ENCODE data around the gene EPAS1.

EPAS1 gene

GRCh38 chr2:46410273-46411244 lies 113.4 kb downstream of the EPAS1 start:
- DNase-seq (ENCODE audit: low read depth): no peak

- no peak for DNase-seq (ENCODE audit: low read depth)
Measured at GRCh38 chr2:46411245-46411641, 114.0 kb downstream of the EPAS1 start.

GRCh38 chr2:46411985-46412384 lies 114.8 kb downstream of the EPAS1 start:
- no peak for DNase-seq (ENCODE audit: low read depth)

GRCh38 chr2:46413111-46413510 lies 115.9 kb downstream of the EPAS1 start:
- DNase-seq (ENCODE audit: low read depth): no peak

- DNase-seq (ENCODE audit: low read depth): no peak
Measured at GRCh38 chr2:46413631-46414030, 116.4 kb downstream of the EPAS1 start.

GRCh38 chr2:46414701-46415100 lies 117.5 kb downstream of the EPAS1 start:
- no peak for DNase-seq (ENCODE audit: low read depth)

GRCh38 chr2:46416280-46416679 lies 119.1 kb downstream of the EPAS1 start:
- DNase-seq (ENCODE audit: low read depth): no peak

GRCh38 chr2:46416739-46417403 lies 119.7 kb downstream of the EPAS1 start:
- DNase-seq (ENCODE audit: low read depth): no peak

- no peak for DNase-seq (ENCODE audit: low read depth)
Measured at GRCh38 chr2:46420945-46421344, 123.7 kb downstream of the EPAS1 start.

GRCh38 chr2:46421361-46421760 lies 124.2 kb downstream of the EPAS1 start:
- DNase-seq (ENCODE audit: low read depth): no peak

- DNase-seq (ENCODE audit: low read depth): no peak
Measured at GRCh38 chr2:46422717-46423394, 125.6 kb downstream of the EPAS1 start.

GRCh38 chr2:46424937-46425336 lies 127.7 kb downstream of the EPAS1 start:
- no peak for DNase-seq (ENCODE audit: low read depth)

- no peak for DNase-seq (ENCODE audit: low read depth)
Measured at GRCh38 chr2:46428911-46429436, 131.8 kb downstream of the EPAS1 start.

- DNase-seq (ENCODE audit: low read depth): no peak
Measured at GRCh38 chr2:46430413-46430812, 133.2 kb downstream of the EPAS1 start.

- no peak for DNase-seq (ENCODE audit: low read depth)
Measured at GRCh38 chr2:46430992-46431391, 133.8 kb downstream of the EPAS1 start.

GRCh38 chr2:46431481-46432235 lies 134.5 kb downstream of the EPAS1 start:
- DNase-seq (ENCODE audit: low read depth): no peak

- DNase-seq (ENCODE audit: low read depth): no peak
Measured at GRCh38 chr2:46434851-46435273, 137.7 kb downstream of the EPAS1 start.

- no peak for DNase-seq (ENCODE audit: low read depth)
Measured at GRCh38 chr2:46435353-46435752, 138.1 kb downstream of the EPAS1 start.

GRCh38 chr2:46435796-46436360 lies 138.7 kb downstream of the EPAS1 start:
- DNase-seq (ENCODE audit: low read depth): no peak
